Colonic mucosa (tissue), 4 donors: Measurements from ENCODE around the gene EPC2. TPM values are rescaled to one million over a fixed set of nuclear protein-coding genes. Genes with fewer than 3 reads are reported as not detected.

Source experiments
- DNase-seq: peaks from one replicate; pipeline ENCODE4 v3.0.0-alpha.2; 2020
- H3K27ac ChIP-seq: fragments of 200-600 bp; one replicate; pipeline ENCODE4 v1.8.0; 2021
- H3K27me3 ChIP-seq: fragments of 200-600 bp; one replicate; pipeline ENCODE4 v1.8.0; 2021
- H3K36me3 ChIP-seq: fragments of 200-600 bp; one replicate; pipeline ENCODE4 v1.8.0; 2021
- H3K4me1 ChIP-seq: fragments of 200-600 bp; one replicate; pipeline ENCODE4 v1.8.0; 2021; ENCODE audit warnings: mild to moderate bottlenecking
- H3K4me3 ChIP-seq: fragments of 200-600 bp; one replicate; pipeline ENCODE4 v1.8.0; 2021
- H3K9ac ChIP-seq, 2 donors: one replicate each; pipeline ENCODE4 v1.7.0; 2013; ENCODE audit warnings: control low read depth in 2 of 2, low read depth in 2 of 2, low read length in 2 of 2
- H3K9me3 ChIP-seq: fragments of 200-600 bp; one replicate; pipeline ENCODE4 v1.8.0; 2021
- intact Hi-C: fragments of 100-400 bp; cut with DNase I; formaldehyde crosslinking; loops from one replicate; pipeline ENCODE4 v1.14.1; 2022
- total RNA-seq, 2 donors: library from RNA; stranded (reverse); fragmentation: NEBNext Ultra II Directional in 1 of 2; extraction: Animal tissue kit (Norgen Biotek cat#: 25700) in 1 of 2; gene quantifications; one replicate each; pipeline ENCODE4 v1.2.1, GENCODE V29; 2021
- TF ChIP-seq, protein P1 (sequence below): fragments of 200-600 bp; IDR thresholded peaks from one replicate; pipeline ENCODE4 v1.8.0; 2022; ENCODE audit warnings: antibody characterized with exemption, mild to moderate bottlenecking
- donor health status: healthy.
- donor health status: DM: no; HTN: no; CAD: no.
- donor health status: DM: no; HTN: no; CAD: no.

The EPC2 gene
- total RNA-seq, 2 donors from 2014 or later = 18.4 to 20.7 TPM

DNA sequence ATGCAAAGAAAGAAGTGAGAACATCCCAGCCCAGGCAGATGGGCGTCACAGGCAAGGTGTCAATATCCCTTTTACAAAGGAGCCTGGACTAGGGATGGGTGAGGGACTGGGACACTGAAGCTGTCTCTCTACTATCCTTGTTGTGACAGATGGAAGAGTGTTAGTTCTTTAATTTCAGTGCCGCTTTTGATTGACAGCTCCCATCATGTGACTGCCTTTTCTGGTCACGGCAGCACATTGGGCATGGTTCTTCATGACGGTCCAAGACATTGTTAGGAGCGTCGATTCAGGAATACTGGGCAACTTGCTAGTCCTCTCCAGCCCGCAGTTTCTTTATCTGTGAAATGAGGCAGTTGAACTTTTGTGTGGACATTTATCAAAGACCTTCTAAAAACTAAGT is 188.1 kb downstream of the EPC2 start:
- TF ChIP-seq, protein P1, sequence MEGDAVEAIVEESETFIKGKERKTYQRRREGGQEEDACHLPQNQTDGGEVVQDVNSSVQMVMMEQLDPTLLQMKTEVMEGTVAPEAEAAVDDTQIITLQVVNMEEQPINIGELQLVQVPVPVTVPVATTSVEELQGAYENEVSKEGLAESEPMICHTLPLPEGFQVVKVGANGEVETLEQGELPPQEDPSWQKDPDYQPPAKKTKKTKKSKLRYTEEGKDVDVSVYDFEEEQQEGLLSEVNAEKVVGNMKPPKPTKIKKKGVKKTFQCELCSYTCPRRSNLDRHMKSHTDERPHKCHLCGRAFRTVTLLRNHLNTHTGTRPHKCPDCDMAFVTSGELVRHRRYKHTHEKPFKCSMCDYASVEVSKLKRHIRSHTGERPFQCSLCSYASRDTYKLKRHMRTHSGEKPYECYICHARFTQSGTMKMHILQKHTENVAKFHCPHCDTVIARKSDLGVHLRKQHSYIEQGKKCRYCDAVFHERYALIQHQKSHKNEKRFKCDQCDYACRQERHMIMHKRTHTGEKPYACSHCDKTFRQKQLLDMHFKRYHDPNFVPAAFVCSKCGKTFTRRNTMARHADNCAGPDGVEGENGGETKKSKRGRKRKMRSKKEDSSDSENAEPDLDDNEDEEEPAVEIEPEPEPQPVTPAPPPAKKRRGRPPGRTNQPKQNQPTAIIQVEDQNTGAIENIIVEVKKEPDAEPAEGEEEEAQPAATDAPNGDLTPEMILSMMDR = no peak
- no peaks in the 10 kb centered on the region for H3K36me3 ChIP-seq
- DNase-seq = no peak

More for the DNA sequence above, 188.1 kb downstream of the EPC2 start:
- Histone ChIP-seq H3K4me3 (no peak overlapping the region), H3K9me3 (no peaks in the 10 kb centered on the region), H3K27me3 (no peaks in the 10 kb centered on the region), H3K27ac (no peak overlapping the region), H3K9ac (no peak overlapping the region), H3K4me1 (no peaks in the 10 kb centered on the region)
- intact Hi-C loops = no loop called here

Other genes starting within 250 kb of the EPC2 start
- gene KIF5C, start 230.5 kb downstream of the EPC2 start, total RNA-seq = 1 to 10 TPM; 1.6 to 3.4 TPM